HG02759 (cell line): ENCODE measurements around the gene ZFP57.

Source experiments
- ATAC-seq: cut with Tn5 transposase; IDR thresholded peaks from one replicate; pipeline ENCODE4 v1.9.1; 2021; ENCODE audit warnings: mild to moderate bottlenecking, moderate library complexity; ENCODE audit not compliant: unreplicated experiment

Gene ZFP57

DNA sequence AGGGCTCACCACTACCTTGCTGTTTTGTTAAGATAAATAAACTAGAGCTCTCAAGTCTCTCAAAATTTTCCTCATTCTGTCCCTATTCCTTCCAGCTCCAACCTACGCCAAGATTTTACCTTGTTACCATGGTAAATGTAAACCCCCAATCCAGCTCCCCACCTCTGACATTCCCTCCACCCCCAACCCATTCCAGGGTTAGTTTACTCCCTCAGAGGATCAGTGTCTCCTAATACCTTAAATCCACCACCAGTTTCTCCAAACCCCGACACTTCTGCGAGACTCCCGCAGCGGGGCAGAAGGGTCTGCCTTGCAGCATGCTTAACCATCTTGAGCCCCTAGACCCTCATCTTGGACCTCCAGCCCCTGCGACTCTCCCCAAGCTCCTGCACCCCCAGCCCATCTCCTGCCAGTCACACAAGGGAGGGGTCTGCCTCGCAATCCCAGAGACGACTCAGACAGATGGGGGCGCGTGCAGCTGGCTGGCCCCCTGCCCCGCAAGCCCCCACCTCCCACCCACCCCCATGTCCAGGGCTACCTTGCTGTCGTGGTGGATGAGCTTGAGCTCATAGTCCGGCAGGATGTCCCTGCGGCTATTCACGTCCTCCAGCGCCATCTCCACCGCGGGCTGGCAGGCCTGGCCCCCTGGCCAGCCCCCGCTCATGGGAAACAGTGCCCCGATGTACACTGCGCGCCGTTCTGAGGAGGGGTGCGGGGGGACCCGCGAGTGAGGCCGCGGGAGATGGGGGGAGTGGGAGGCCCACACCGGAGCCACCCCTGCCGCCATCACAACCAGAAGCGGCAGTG is 53.8 kb downstream of the ZFP57 start:
- ATAC-seq, result no peak

DNA sequence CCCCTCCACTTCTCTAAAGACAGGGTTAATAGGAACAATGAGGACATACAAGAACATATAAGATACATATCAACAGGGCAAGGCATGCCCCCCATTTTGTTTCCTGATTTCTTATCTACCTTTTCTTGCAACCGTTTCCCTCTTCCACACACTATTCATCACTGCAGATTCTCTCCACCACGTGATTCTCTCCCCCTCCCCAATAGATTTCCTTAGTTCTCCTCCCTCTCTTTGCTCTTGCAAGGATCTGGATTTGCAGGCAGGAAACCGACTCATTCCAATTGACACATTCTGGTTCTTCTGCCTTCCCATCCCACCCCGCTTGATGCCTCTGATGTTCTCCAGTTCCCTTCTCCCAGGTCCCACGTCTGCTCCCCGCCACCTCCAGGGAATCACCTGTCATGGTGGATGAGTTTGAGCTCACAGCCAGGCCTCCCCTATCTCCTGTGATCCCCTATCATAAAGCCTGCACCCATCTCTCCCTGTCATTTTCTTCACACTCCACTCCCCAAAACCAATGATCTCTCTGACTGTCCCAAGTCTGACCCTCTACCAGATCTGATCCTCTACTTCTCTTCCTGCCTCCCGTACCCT is 55.5 kb downstream of the ZFP57 start:
- ATAC-seq, result no peak

GRCh38 chr6:29624520-29624961 is 56.4 kb downstream of the ZFP57 start:
- no peak for ATAC-seq
